ENCODE measurements around the gene MAGEA11.
A peak's percentile ranks its signal among the peaks of the same experiment; 100 is the strongest.
"Not testable (repeated sequence)": the region's sequence is repeated elsewhere in the genome, so short reads cannot be mapped to it uniquely, and the experiment has no call there.

MAGEA11 gene

DNA sequence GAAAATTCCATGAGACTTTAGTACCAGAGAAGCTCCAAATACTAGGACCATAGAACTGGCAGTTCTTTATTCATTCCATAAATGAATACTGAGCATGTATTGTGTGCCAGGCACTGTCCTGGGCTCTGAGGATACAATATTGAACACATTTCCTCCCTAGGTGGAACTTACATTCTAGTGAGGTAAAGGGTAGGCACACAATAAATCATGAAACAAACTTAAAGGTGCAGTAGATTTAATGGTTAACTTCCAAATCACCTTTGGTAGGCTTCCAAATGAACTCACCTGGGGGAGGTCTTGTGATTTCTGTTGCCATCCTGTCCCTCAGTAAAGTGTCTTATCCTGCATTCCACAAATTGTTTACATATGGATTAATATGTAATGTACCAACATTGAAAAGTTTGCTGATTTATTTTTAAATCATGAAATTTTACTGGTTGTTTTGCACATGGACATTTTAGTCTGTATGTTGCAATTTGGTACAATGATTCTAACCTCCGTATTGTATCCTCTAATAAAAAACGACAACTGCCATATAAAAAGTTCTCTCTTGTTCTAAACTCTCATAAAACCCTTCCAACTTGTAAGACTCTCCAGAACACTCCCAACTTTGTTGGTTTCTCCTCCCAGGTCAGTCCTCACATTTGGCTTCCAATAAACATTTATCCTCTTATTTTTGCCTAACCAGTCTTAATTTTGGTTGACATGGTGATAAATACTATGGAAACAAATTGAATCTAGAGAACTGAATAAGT, 4.5 kb upstream of the MAGEA11 start:
- H3K9me3 Mint-ChIP-seq: no peaks in the 10 kb centered on the region
- H3K27ac Mint-ChIP-seq: no peak overlapping the region
- DNase-seq: no peak
- H3K27me3 Mint-ChIP-seq: peaks cover 5% of the 10 kb centered on the region
- no peak for ATAC-seq
- H3K4me3 Mint-ChIP-seq: no peak overlapping the region
- H3K4me1 Mint-ChIP-seq: no peaks in the 10 kb centered on the region

DNA sequence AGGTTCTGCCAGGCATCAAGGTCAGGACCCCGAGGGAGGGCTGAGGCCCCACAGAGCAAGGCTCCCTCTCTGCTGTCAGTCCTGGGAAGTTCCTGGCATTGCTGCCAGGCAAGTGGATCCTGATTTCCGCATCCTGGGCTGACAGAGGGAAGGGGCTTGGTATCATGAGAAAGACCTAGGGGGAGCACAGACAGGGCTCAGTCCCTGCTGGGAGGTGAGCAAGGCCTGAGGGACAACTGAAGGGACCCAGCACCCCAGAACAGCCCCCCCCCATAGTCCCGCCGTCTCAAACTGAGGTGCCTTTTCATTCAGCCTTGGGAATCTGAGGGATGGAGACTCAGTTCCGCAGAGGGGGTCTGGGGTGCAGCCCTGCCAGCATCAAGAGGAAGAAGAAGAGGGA, 971 bp downstream of the MAGEA11 start:
- Mint-ChIP-seq H3K4me1 (no peaks in the 10 kb centered on the region), H3K9me3 (no peaks in the 10 kb centered on the region), H3K4me3 (no peak overlapping the region), H3K27me3 (peaks cover under 1% of the 10 kb centered on the region), H3K27ac (no peak overlapping the region)
- ATAC-seq (no peak), DNase-seq (no peak)

- no peaks in the 10 kb centered on the region for H3K4me1 Mint-ChIP-seq
- H3K9me3 Mint-ChIP-seq: no peaks in the 10 kb centered on the region
- ATAC-seq (no peak), DNase-seq (no peak)
- no peak overlapping the region for H3K4me3 Mint-ChIP-seq
- no peaks in the 10 kb centered on the region for H3K27me3 Mint-ChIP-seq
- H3K27ac Mint-ChIP-seq: no peak overlapping the region
These were observed 1.6 kb downstream of the MAGEA11 start for GRCh38 chrX:149713279-149714050.

DNA sequence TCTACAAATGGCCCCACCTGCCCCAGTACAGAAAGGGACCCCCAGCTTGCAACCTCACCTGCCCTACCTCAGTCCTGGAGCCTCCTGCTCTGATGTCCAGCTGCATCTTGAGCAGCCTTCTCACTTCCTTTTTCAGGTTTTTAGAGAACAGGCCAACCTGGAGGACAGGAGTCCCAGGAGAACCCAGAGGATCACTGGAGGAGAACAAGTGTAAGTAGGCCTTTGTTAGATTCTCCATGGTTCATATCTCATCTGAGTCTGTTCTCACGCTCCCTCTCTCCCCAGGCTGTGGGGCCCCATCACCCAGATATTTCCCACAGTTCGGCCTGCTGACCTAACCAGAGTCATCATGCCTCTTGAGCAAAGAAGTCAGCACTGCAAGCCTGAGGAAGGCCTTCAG, 3.6 kb downstream of the MAGEA11 start:
- no peaks in the 10 kb centered on the region for H3K27me3 Mint-ChIP-seq
- ATAC-seq: no peak
- no peaks in the 10 kb centered on the region for H3K9me3 Mint-ChIP-seq
- no peaks in the 10 kb centered on the region for H3K4me1 Mint-ChIP-seq
- no peak for DNase-seq
- no peak overlapping the region for H3K27ac Mint-ChIP-seq
- H3K4me3 Mint-ChIP-seq: no peak overlapping the region

- Mint-ChIP-seq H3K9me3 (no peaks in the 10 kb centered on the region), H3K27ac (no peak overlapping the region), H3K27me3 (no peaks in the 10 kb centered on the region), H3K4me3 (no peak overlapping the region), H3K4me1 (no peaks in the 10 kb centered on the region)
- no peak for ATAC-seq
- no peak for DNase-seq
These were observed 4.8 kb downstream of the MAGEA11 start for GRCh38 chrX:149716632-149717031.

DNA sequence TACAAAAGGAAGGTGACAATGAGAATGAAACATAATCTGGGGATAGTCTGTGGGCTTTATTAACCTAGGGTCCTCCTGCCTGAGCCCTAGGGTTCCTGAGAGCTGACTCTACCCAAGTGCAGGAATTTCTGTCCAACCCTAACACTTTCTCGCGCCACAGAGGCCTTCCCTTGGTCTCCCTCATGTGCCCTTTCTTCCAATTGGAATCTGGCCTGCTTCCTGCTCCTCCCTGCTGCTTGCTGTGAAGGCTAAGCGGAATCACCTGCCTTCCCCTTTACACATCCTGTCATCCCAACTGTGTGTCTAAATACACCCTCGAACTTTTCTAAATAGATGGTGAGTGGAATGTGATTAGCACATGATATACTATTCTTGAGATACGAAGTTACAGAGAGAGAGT, 5.9 kb downstream of the MAGEA11 start:
- ATAC-seq (no peak), DNase-seq (no peak)
- Mint-ChIP-seq H3K27me3 (no peaks in the 10 kb centered on the region), H3K4me1 (no peaks in the 10 kb centered on the region), H3K9me3 (no peaks in the 10 kb centered on the region), H3K4me3 (no peak overlapping the region), H3K27ac (no peak overlapping the region)

DNA sequence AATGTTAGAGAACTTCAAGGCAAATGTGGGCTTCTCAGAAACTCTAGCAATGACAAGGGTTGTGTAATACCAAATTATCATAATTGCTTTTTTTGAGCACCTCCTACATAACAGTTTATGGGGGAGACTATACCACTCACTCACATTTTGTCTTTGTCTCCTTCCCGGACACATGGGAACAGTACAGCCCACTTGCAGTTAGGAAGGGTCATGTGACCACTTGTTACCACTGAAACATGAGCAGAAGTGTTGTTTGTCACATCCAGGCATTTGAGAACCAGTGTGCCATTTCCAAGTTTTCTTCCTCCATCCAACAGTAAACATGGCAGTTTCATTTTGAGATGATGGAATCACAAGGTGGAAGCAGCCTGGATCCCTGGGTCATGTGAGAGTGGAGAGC, 6.9 kb downstream of the MAGEA11 start:
- Mint-ChIP-seq H3K27ac (no peak overlapping the region), H3K4me3 (no peak overlapping the region), H3K9me3 (no peaks in the 10 kb centered on the region), H3K4me1 (no peaks in the 10 kb centered on the region), H3K27me3 (no peaks in the 10 kb centered on the region)
- DNase-seq (no peak), ATAC-seq (no peak)

- H3K27me3 Mint-ChIP-seq: no peaks in the 10 kb centered on the region
- no peak overlapping the region for H3K4me3 Mint-ChIP-seq
- H3K9me3 Mint-ChIP-seq: no peaks in the 10 kb centered on the region
- no peaks in the 10 kb centered on the region for H3K4me1 Mint-ChIP-seq
- no peak overlapping the region for H3K27ac Mint-ChIP-seq
- ATAC-seq (no peak), DNase-seq (no peak)
These were observed 8.3 kb downstream of the MAGEA11 start for GRCh38 chrX:149720021-149720689.

GRCh38 chrX:149721241-149721640, 9.4 kb downstream of the MAGEA11 start:
- not testable (repeated sequence) for ATAC-seq, H3K27me3 Mint-ChIP-seq, H3K27ac Mint-ChIP-seq, H3K4me3 Mint-ChIP-seq, DNase-seq, H3K9me3 Mint-ChIP-seq, H3K4me1 Mint-ChIP-seq

DNA sequence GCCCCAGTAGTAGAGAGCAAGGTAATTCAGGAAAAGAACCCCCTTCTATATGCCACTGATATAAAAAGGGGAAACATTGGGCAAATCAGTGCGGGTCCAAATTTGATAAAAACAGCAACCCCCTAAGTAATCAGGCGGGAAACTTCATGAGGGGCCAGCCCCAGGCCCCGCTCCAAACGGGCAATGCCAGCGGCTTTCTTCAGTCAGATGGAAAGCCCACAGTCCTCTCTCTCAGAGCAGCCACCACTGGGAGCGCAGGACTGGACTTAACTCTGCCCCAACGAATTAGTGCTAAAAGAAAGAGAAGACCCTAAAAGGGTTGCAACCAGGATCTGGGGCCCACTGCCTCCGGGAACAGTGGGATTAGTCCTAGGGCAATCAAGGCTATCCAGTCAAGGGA, 9.9 kb downstream of the MAGEA11 start:
- no peak overlapping the region for H3K4me3 Mint-ChIP-seq
- no peaks in the 10 kb centered on the region for H3K9me3 Mint-ChIP-seq
- no peak for ATAC-seq
- no peaks in the 10 kb centered on the region for H3K27me3 Mint-ChIP-seq
- DNase-seq: no peak
- no peaks in the 10 kb centered on the region for H3K4me1 Mint-ChIP-seq
- H3K27ac Mint-ChIP-seq: no peak overlapping the region

- not testable (repeated sequence) for H3K9me3 Mint-ChIP-seq, H3K27me3 Mint-ChIP-seq, DNase-seq, H3K4me1 Mint-ChIP-seq, H3K4me3 Mint-ChIP-seq, ATAC-seq, H3K27ac Mint-ChIP-seq
These were observed 11.8 kb downstream of the MAGEA11 start for GRCh38 chrX:149723583-149724118.

DNA sequence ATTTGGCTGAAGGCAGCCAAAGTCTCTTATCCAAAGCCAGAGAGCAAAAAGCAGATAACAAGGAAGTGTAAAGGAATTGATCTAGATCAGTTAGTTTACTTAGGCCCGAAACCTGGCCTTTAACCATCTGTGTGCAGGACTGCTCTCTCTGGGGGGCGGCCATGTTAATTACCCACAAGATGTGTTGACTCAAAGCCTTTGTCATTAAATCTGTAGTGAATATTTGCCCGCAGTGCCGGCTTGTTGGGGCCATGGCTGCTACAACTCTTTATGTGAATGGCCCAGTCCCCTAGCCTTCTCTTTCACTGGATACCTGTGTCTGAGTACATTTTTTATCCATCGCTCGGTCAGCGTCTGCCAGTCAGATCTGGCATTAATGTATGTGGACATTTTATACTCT, 15.4 kb downstream of the MAGEA11 start:
- not testable (repeated sequence) for H3K4me3 Mint-ChIP-seq, H3K27me3 Mint-ChIP-seq

GRCh38 chrX:149742269-149742668, 30.4 kb downstream of the MAGEA11 start:
- H3K9me3 Mint-ChIP-seq, DNase-seq, H3K27me3 Mint-ChIP-seq, ATAC-seq, H3K27ac Mint-ChIP-seq, H3K4me3 Mint-ChIP-seq, H3K4me1 Mint-ChIP-seq: not testable (repeated sequence)

More for the DNA sequence above, 15.4 kb downstream of the MAGEA11 start:
- ATAC-seq, H3K27ac Mint-ChIP-seq, H3K4me1 Mint-ChIP-seq, H3K9me3 Mint-ChIP-seq, DNase-seq: not testable (repeated sequence)

DNA sequence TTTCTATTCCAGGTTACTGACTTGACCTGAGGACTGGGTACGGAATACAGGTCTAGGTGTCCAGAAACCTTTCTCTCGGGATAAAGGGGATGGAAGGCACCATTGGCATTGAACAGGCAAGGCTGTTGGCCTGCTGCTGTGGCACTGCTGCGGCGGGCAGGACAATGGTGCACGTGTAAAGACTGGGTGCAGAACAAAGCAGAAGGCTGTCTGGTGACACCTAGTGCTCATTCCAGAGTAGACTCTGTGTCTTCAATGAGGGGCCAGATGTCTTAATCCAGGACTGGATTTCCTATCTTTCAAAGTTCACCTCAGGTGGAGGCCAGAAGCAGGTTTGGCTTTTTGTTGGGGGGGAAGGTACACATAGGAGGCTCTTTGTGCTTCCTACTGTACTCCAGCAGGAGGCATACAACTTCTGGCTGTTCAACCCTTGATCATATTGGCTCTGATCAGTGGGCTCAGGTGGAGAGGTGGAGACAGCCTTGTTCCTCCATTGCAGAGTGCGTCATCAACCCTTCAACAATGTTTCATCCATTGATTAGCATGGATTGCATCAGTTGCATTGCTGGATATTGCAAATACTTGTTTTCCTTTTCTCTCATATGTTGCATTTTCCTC, 34.6 kb downstream of the MAGEA11 start:
- peak; percentile 59 for ATAC-seq
- not testable (repeated sequence) for H3K4me1 Mint-ChIP-seq, H3K9me3 Mint-ChIP-seq, H3K27ac Mint-ChIP-seq, H3K4me3 Mint-ChIP-seq, H3K27me3 Mint-ChIP-seq, DNase-seq

DNA sequence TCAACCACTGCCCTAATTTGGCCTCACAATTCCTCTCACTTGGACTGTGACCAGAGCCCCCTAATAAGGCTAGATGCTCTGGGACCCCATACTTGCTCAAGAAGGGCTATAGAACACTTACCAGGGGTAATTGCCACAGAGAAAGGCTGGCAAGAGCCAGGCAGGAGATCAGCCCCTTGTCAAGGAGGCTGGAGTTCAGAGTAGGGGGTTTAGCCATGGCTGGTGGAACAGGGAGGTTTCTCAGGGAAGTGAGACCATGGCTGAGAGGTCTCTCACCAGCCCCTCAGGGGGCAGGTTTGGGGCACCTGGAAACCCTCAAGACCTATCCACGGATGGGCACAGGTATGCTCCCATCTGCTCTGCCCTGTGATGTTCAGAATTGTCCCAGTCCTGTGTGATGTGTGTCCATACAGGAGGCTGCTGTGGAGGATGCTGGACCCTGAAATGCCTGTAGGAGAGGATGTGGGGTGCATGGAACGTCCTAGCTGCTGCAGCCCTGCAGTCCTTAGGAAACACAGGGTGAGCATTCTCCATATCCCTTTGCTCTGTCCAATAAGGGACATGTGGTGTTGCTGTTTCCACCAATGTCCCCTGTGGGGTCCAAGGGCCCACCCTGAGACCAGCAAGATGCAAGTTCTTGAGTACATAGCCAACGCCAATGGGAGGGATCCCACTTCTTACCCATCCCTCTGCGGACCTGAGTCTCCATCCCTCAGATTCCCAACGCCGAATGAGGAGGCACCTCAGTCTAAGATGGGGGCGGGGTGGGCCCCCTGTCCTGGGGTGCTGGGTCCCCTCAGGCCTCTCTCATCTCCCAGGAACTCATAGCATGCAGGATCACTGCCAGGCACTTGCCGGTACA, 45.6 kb downstream of the MAGEA11 start:
- no peaks in the 10 kb centered on the region for H3K9me3 Mint-ChIP-seq

More for the DNA sequence above, 45.6 kb downstream of the MAGEA11 start:
- ATAC-seq: no peak
- no peak for DNase-seq
- Mint-ChIP-seq H3K27ac (no peak overlapping the region), H3K4me1 (no peaks in the 10 kb centered on the region), H3K4me3 (no peak overlapping the region), H3K27me3 (peaks cover 10% of the 10 kb centered on the region)

Measured in stimulated activated naive CD8-positive, alpha-beta T cell treated with anti-CD3 and anti-CD28 coated beads, Interleukin-15, amount 100 ng/mL, for 72 hours (primary cell).